Measurements from ENCODE around the gene ASPSCR1.

The ASPSCR1 gene

GRCh38 chr17:82039695-82040299 is 62.4 kb downstream of the ASPSCR1 start:
- DNase-seq (ENCODE audit: low read depth in 2 of 2) = no peak

GRCh38 chr17:82041144-82041814 is 63.9 kb downstream of the ASPSCR1 start:
- DNase-seq (ENCODE audit: low read depth in 2 of 2) = no peak

- no peak for DNase-seq (ENCODE audit: low read depth in 2 of 2)
Measured at GRCh38 chr17:82042649-82043048, 65.2 kb downstream of the ASPSCR1 start.

GRCh38 chr17:82043507-82043906 is 66.1 kb downstream of the ASPSCR1 start:
- DNase-seq (ENCODE audit: low read depth in 2 of 2) = no peak

- DNase-seq (ENCODE audit: low read depth in 2 of 2) = no peak
Measured at GRCh38 chr17:82045936-82046484, 68.6 kb downstream of the ASPSCR1 start.

- no peak for DNase-seq (ENCODE audit: low read depth in 2 of 2)
Measured at GRCh38 chr17:82046903-82047302, 69.5 kb downstream of the ASPSCR1 start.

- DNase-seq (ENCODE audit: low read depth in 2 of 2) = no peak
Measured at GRCh38 chr17:82047379-82047778, 70.0 kb downstream of the ASPSCR1 start.

GRCh38 chr17:82047914-82048570 is 70.6 kb downstream of the ASPSCR1 start:
- no peak for DNase-seq (ENCODE audit: low read depth in 2 of 2)

- DNase-seq (ENCODE audit: low read depth in 2 of 2) = no peak
Measured at GRCh38 chr17:82048571-82048971, 71.1 kb downstream of the ASPSCR1 start.

- no peak for DNase-seq (ENCODE audit: low read depth in 2 of 2)
Measured at GRCh38 chr17:82049106-82049505, 71.7 kb downstream of the ASPSCR1 start.

- DNase-seq (ENCODE audit: low read depth in 2 of 2) = no peak
Measured at GRCh38 chr17:82049521-82049971, 72.1 kb downstream of the ASPSCR1 start.

GRCh38 chr17:82050152-82050760 is 72.8 kb downstream of the ASPSCR1 start:
- DNase-seq (ENCODE audit: low read depth in 2 of 2) = no peak

- no peak for DNase-seq (ENCODE audit: low read depth in 2 of 2)
Measured at GRCh38 chr17:82050761-82051641, 73.6 kb downstream of the ASPSCR1 start.

GRCh38 chr17:82051776-82052637 is 74.6 kb downstream of the ASPSCR1 start, which contains the start of the genes GPS1 and RFNG:
Gene GPS1, plus strand, starts transcription at chr17:82051898. Its CDS starts 34 bp downstream, at chr17:82051932.
Gene RFNG, minus strand, starts transcription at chr17:82051811. Its CDS starts 45 bp downstream, at chr17:82051766.
- no peak for DNase-seq (ENCODE audit: low read depth in 2 of 2)

- no peak for DNase-seq (ENCODE audit: low read depth in 2 of 2)
Measured at GRCh38 chr17:82052638-82053059, 75.2 kb downstream of the ASPSCR1 start.

GRCh38 chr17:82053130-82053529 is 75.7 kb downstream of the ASPSCR1 start:
- DNase-seq (ENCODE audit: low read depth in 2 of 2) = no peak

- no peak for DNase-seq (ENCODE audit: low read depth in 2 of 2)
Measured at GRCh38 chr17:82053556-82054263, 76.3 kb downstream of the ASPSCR1 start.

GRCh38 chr17:82054351-82055022 is 77.1 kb downstream of the ASPSCR1 start:
- no peak for DNase-seq (ENCODE audit: low read depth in 2 of 2)
